D341Med (cell line): ENCODE results near the gene PPIF.

Experiments
- DNase-seq: peaks from one replicate; pipeline ENCODE4 v3.0.0; 2012; ENCODE audit warnings: low spot score

PPIF gene

GRCh38 chr10:79386637-79387465 lies 39.6 kb downstream of the PPIF start:
- peak; percentile 9 for DNase-seq

- DNase-seq = no peak
Observed at GRCh38 chr10:79387466-79387973, 40.3 kb downstream of the PPIF start.

GRCh38 chr10:79387974-79388850 lies 40.9 kb downstream of the PPIF start:
- DNase-seq = no peak

GRCh38 chr10:79390057-79390456 lies 42.8 kb downstream of the PPIF start:
- no peak for DNase-seq

GRCh38 chr10:79390551-79391229 lies 43.4 kb downstream of the PPIF start:
- DNase-seq = no peak

- no peak for DNase-seq
Observed at GRCh38 chr10:79391231-79392019, 44.2 kb downstream of the PPIF start.

GRCh38 chr10:79392020-79392398 lies 44.7 kb downstream of the PPIF start:
- DNase-seq = no peak

- DNase-seq = no peak
Observed at GRCh38 chr10:79392506-79393176, 45.4 kb downstream of the PPIF start.

GRCh38 chr10:79393221-79393923 lies 46.1 kb downstream of the PPIF start:
- no peak for DNase-seq

- DNase-seq = no peak
Observed at GRCh38 chr10:79393924-79394610, 46.8 kb downstream of the PPIF start.

GRCh38 chr10:79394664-79395063 lies 47.4 kb downstream of the PPIF start:
- no peak for DNase-seq

- no peak for DNase-seq
Observed at GRCh38 chr10:79396520-79396919, 49.3 kb downstream of the PPIF start.

GRCh38 chr10:79397051-79397450 lies 49.8 kb downstream of the PPIF start:
- no peak for DNase-seq

- DNase-seq = no peak
Observed at GRCh38 chr10:79397575-79398303, 50.5 kb downstream of the PPIF start.

- no peak for DNase-seq
Observed at GRCh38 chr10:79398642-79399041, 51.4 kb downstream of the PPIF start.

- peak; percentile 39 for DNase-seq
Observed at GRCh38 chr10:79399223-79399831, 52.1 kb downstream of the PPIF start.

- peak; percentile 74 for DNase-seq
Observed at GRCh38 chr10:79400146-79401004, 53.1 kb downstream of the PPIF start.
